HEK293 (cell line): Measurements from ENCODE around the gene NT5C1B.

Experiments used
- CTCF ChIA-PET: fragments of 350-600 bp; formaldehyde crosslinking; extraction: SDS; loops from one replicate; lab custom pipeline; 2021; ENCODE audit warnings: antibody characterized with exemption; lab: Yijun Ruan, JAX
- POLR2A ChIA-PET: fragments of 300-600 bp; formaldehyde crosslinking; extraction: SDS; loops from one replicate; lab custom pipeline; 2020; ENCODE audit warnings: antibody characterized with exemption, inconsistent platforms; lab: Yijun Ruan, JAX
- H3K27ac ChIP-seq: fragments of 200-500 bp; sonication (Bioruptor generic); 2 replicates; pipeline ENCODE4 v1.5.1; 2014; ENCODE audit warnings: low read depth, low read length, control low read depth, inconsistent platforms; ENCODE audit errors: extremely low read depth
- H3K36me3 ChIP-seq, 2 experiments: fragments of 200-500 bp in 1 of 2; sonication (Bioruptor generic) in 1 of 2; 1 replicate in 1 of 2; 2 replicates in 1 of 2; pipeline ENCODE4 v1.5.1; 2014 to 2017; ENCODE audit warnings: inconsistent platforms in 2 of 2, low read length in 2 of 2; ENCODE audit not compliant: control insufficient read depth in 2 of 2, insufficient read depth in 1 of 2
- H3K4me1 ChIP-seq: fragments of 200-500 bp; sonication (Bioruptor generic); 2 replicates; pipeline ENCODE4 v1.5.1; 2014; ENCODE audit warnings: mild to moderate bottlenecking, low read length, inconsistent platforms; ENCODE audit not compliant: control insufficient read depth, insufficient read depth
- H3K4me3 ChIP-seq: 2 replicates; pipeline ENCODE4 v1.5.1; 2011; ENCODE audit warnings: low read depth, mild to moderate bottlenecking, control low read depth, low read length, moderate library complexity
- H3K9me3 ChIP-seq: fragments of 200-500 bp; sonication (Bioruptor generic); 2 replicates; pipeline ENCODE4 v1.5.1; 2014; ENCODE audit warnings: low read depth, low read length, inconsistent platforms; ENCODE audit not compliant: control insufficient read depth, insufficient read depth
- KLF17 ChIP-seq: fragments of 450-650 bp; formaldehyde crosslinking; IDR thresholded peaks from 2 replicates; pipeline ENCODE4 v1.5.1; 2016; ENCODE audit warnings: missing biosample characterization, missing genetic modification characterization
- SETDB1 ChIP-seq: IDR thresholded peaks from one replicate; pipeline ENCODE4 v1.6.1; 2017; ENCODE audit warnings: mild to moderate bottlenecking, low read length, moderate library complexity, mixed read lengths; ENCODE audit not compliant: insufficient read length
- ZBTB44 ChIP-seq: fragments of 450-650 bp; IDR thresholded peaks from 2 replicates; pipeline ENCODE4 v1.5.1; 2018; ENCODE audit warnings: missing biosample characterization, mild to moderate bottlenecking, missing genetic modification characterization
- ZBTB49 ChIP-seq: fragments of 450-650 bp; formaldehyde crosslinking; IDR thresholded peaks from 2 replicates; pipeline ENCODE4 v1.5.1; 2016; ENCODE audit warnings: missing biosample characterization, missing genetic modification characterization, low read depth
- ZNF211 ChIP-seq: fragments of 450-650 bp; formaldehyde crosslinking; IDR thresholded peaks from 2 replicates; pipeline ENCODE4 v1.5.1; 2016; ENCODE audit warnings: low read depth, missing biosample characterization, missing genetic modification characterization
- ZNF280C ChIP-seq: fragments of 450-650 bp; formaldehyde crosslinking; IDR thresholded peaks from 2 replicates; pipeline ENCODE4 v1.5.1; 2016; ENCODE audit warnings: missing biosample characterization, missing genetic modification characterization
- ZNF292 ChIP-seq: fragments of 450-650 bp; formaldehyde crosslinking; IDR thresholded peaks from 2 replicates; pipeline ENCODE4 v1.5.1; 2016; ENCODE audit warnings: low read depth, missing biosample characterization, missing genetic modification characterization, borderline replicate concordance
- ZNF658 ChIP-seq: fragments of 450-650 bp; formaldehyde crosslinking; IDR thresholded peaks from 2 replicates; pipeline ENCODE4; 2016; ENCODE audit warnings: missing biosample characterization, missing genetic modification characterization
- ZNF76 ChIP-seq: fragments of 450-650 bp; formaldehyde crosslinking; IDR thresholded peaks from 2 replicates; pipeline ENCODE4; 2016; ENCODE audit warnings: low read depth, missing biosample characterization, missing genetic modification characterization, borderline replicate concordance
- ZNF785 ChIP-seq: fragments of 450-650 bp; formaldehyde crosslinking; IDR thresholded peaks from 2 replicates; pipeline ENCODE4 v1.5.1; 2016; ENCODE audit warnings: missing biosample characterization, missing genetic modification characterization
- ZNF837 ChIP-seq: fragments of 450-650 bp; formaldehyde crosslinking; IDR thresholded peaks from 2 replicates; pipeline ENCODE4 v1.5.1; 2016; ENCODE audit warnings: missing biosample characterization, missing genetic modification characterization
- TF ChIP-seq, protein P1 (sequence below): fragments of 450-650 bp; formaldehyde crosslinking; IDR thresholded peaks from 2 replicates; pipeline ENCODE4 v1.5.1; 2016; ENCODE audit warnings: missing biosample characterization, missing genetic modification characterization, borderline replicate concordance
- TF ChIP-seq, protein P2 (sequence below): fragments of 450-650 bp; formaldehyde crosslinking; IDR thresholded peaks from 2 replicates; pipeline ENCODE4 v1.5.1; 2016; ENCODE audit warnings: missing biosample characterization, missing genetic modification characterization

Gene NT5C1B

GRCh38 chr2:18557121-18557520 lies 32.2 kb downstream of the NT5C1B start (continued):
- TF ChIP-seq ZBTB49 (tag by site-specific recombination) = no peak
- no peak for TF ChIP-seq ZNF658 (tag by site-specific recombination)
- TF ChIP-seq ZNF785 (tag by site-specific recombination) = no peak
- TF ChIP-seq, protein P1, sequence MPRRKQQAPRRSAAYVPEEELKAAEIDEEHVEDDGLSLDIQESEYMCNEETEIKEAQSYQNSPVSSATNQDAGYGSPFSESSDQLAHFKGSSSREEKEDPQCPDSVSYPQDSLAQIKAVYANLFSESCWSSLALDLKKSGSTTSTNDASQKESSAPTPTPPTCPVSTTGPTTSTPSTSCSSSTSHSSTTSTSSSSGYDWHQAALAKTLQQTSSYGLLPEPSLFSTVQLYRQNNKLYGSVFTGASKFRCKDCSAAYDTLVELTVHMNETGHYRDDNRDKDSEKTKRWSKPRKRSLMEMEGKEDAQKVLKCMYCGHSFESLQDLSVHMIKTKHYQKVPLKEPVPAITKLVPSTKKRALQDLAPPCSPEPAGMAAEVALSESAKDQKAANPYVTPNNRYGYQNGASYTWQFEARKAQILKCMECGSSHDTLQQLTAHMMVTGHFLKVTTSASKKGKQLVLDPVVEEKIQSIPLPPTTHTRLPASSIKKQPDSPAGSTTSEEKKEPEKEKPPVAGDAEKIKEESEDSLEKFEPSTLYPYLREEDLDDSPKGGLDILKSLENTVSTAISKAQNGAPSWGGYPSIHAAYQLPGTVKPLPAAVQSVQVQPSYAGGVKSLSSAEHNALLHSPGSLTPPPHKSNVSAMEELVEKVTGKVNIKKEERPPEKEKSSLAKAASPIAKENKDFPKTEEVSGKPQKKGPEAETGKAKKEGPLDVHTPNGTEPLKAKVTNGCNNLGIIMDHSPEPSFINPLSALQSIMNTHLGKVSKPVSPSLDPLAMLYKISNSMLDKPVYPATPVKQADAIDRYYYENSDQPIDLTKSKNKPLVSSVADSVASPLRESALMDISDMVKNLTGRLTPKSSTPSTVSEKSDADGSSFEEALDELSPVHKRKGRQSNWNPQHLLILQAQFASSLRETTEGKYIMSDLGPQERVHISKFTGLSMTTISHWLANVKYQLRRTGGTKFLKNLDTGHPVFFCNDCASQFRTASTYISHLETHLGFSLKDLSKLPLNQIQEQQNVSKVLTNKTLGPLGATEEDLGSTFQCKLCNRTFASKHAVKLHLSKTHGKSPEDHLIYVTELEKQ (tag by site-specific recombination) = no peak
- no peak for TF ChIP-seq SETDB1
- no peak for TF ChIP-seq KLF17 (tag by site-specific recombination)

GRCh38 chr2:18552351-18553077 lies 36.9 kb downstream of the NT5C1B start:
- ChIA-PET POLR2A (no interaction called here), CTCF (interaction anchor here (0.9 kb wide), 1 partner anchor 32 kb away, joined by 4 read pairs; no protein-coding TSS in a partner anchor)
- peaks cover 8 to 21% of the 10 kb centered on the region in 2 experiments; a peak in 2 of 3 replicates for H3K36me3 ChIP-seq
- no peak overlapping the region for H3K27ac ChIP-seq
- no peaks in the 10 kb centered on the region for H3K9me3 ChIP-seq
- H3K4me3 ChIP-seq = no peak overlapping the region
- 0 out of 2 replicates have a peak, but pooled peaks cover 4% of the 10 kb centered on the region for H3K4me1 ChIP-seq
- TF ChIP-seq ZNF292 (tag by site-specific recombination) = no peak
- TF ChIP-seq ZNF837 (tag by site-specific recombination) = no peak
- TF ChIP-seq, protein P2, sequence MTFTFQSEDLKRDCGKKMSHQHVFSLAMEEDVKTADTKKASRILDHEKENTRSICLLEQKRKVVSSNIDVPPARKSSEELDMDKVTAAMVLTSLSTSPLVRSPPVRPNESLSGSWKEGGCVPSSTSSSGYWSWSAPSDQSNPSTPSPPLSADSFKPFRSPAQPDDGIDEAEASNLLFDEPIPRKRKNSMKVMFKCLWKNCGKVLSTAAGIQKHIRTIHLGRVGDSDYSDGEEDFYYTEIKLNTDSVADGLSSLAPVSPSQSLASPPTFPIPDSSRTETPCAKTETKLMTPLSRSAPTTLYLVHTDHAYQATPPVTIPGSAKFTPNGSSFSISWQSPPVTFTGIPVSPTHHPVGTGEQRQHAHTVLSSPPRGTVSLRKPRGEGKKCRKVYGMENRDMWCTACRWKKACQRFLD (tag by site-specific recombination) = no peak
- no peak for TF ChIP-seq ZNF280C
- TF ChIP-seq ZNF211 (tag by site-specific recombination) = no peak
- no peak for TF ChIP-seq ZBTB44 (tag by site-specific recombination)
- no peak for TF ChIP-seq ZNF76 (tag by site-specific recombination)
